Hematopoietic multipotent progenitor cell treated with erythropoietin and hydrocortisone succinate and interleukin-3 and kit ligand, for 8 days (in vitro differentiated cells): Measurements from ENCODE around the gene SYNE2.

Experiments
- DNase-seq: peaks from one replicate; pipeline ENCODE4 v3.0.0-alpha.2; 2015

SYNE2 gene

GRCh38 chr14:63877550-63877939, 24.7 kb downstream of the SYNE2 start:
- no peak for DNase-seq

DNA sequence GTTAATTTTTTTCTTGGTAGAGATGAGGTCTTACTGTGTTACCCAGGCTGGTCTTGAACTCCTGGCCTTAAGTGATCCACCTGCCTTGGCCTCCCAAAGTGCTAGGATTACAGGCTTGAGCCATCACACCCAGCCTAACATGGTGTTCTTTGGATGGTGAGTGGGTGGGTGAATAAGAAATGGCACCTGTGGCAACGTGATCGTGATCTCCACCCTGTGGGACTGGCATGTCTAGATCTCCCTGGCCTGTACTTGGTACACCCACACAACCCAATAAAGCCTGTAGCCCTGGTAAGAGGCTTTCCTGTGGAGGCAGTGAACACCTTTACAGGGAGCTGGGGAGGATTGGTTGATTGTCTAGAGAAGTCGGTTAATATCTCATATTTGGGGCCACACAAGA, 25.2 kb downstream of the SYNE2 start:
- DNase-seq: no peak

DNA sequence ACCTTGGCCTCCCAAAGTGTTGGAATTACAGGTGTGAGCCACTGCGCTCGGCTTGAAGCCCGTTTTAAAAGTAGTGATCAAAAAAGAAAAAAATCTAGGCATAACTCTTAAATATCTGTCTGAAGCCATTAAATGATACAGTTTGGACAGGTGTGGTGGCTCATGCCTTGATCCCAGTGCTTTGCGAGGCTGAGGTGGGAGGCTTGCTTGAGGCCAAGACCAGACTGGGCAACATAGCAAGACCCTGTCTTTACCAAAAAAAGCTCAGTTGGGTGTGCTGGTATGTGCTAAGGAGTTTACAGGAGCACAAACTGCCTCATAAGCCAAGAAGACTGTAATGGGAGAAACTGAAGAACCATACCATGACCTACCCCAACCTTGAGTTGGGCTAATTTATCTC, 26.0 kb downstream of the SYNE2 start:
- no peak for DNase-seq

DNA sequence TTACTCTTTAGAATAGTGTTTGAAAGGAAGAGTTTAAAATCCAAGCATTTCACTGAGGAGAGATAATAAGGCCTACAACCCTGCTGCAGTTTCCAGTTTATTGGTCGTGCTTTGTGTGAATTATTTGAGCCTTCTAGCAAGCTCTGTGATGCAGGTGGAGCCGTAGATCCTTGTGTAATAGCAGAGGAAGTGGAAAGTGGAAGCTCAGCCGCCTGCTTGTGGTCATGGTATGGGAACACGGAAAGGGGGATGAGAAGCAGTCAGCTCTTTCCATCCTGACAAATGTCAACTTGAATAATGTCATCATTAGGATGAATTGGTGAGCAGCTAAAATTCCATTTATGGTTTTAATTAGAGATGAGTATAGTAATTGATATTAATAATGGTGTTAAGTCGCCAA, 29.1 kb downstream of the SYNE2 start:
- DNase-seq: no peak

- no peak for DNase-seq
Measured at GRCh38 chr14:63887899-63888298, 35.1 kb downstream of the SYNE2 start.

DNA sequence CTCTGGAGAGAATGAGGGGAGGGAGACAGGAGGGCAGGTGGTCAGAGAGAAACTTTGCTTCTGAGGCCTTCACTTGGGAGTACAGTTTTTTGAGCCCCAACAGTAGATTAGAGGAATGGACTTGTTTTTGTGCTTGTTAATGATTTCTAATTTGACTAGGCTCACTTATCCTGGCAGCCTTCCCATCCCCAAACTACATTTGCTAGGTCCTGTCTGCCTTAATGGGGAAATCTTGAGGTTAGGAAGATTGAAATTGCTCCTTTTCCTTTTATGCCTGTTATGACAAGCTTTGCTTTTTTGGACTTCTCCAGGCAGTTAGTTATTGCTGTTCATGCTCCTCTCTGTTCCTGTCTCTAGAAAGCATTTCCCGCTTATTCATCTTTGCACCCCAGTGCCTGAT, 37.7 kb downstream of the SYNE2 start:
- DNase-seq: no peak

DNA sequence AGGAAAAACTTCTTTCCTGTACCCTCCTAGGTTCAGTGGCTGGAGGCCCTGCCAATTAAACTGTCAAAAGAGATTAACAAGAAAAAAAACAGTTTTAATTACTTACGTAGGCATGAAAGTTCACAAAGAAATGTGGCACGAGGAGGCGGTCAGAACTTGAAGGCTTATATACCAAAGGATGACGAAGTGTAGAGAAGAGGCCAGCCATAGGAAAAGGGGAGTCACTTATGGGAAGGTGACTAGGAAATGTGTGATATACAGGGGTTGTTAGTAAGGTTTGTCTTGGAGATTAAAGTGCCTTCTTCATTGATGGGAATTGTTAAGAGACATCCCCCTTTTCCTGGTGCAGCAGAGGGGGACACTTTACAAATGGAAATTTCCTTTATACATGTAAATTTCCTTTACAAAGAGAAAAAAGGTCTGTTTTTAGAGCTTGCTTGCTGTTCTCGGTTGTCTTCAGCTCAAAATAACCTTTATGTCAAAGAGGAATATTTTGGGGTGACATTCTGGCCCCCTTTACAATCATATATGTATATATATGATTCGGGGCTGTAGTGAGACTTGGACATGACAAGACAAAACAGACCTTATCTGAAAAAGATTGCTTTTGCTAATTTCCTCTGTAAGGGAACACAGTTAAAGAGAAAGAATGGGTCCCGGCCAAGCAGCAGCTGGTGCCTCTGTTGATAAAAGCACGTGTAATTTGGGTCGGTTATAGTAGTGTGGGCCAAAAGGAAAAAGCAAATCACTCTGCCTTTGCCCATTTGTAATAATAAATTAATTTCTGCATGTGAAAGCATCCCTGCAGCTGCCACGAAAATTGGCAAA, 38.6 kb downstream of the SYNE2 start:
- DNase-seq: no peak

DNA sequence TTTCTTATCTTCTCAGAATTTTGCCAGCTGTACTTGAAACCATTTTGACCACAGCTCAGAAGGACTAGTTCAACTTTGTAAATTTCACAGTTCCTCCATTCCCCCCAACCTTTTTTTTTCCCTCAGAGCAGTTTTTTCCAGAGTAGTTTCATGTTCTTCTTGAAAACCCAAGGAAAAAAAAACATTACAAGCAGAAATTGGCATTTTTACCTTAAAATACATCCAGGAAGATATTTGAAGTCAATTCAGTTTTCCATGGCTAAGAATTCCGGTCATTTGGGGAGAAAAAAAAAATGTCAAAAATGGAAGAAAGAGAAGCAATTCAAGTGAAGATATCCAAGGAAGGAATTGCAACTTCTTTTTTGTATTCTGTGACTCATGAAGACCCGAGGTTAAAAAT, 39.5 kb downstream of the SYNE2 start:
- peak; percentile 9 for DNase-seq

DNA sequence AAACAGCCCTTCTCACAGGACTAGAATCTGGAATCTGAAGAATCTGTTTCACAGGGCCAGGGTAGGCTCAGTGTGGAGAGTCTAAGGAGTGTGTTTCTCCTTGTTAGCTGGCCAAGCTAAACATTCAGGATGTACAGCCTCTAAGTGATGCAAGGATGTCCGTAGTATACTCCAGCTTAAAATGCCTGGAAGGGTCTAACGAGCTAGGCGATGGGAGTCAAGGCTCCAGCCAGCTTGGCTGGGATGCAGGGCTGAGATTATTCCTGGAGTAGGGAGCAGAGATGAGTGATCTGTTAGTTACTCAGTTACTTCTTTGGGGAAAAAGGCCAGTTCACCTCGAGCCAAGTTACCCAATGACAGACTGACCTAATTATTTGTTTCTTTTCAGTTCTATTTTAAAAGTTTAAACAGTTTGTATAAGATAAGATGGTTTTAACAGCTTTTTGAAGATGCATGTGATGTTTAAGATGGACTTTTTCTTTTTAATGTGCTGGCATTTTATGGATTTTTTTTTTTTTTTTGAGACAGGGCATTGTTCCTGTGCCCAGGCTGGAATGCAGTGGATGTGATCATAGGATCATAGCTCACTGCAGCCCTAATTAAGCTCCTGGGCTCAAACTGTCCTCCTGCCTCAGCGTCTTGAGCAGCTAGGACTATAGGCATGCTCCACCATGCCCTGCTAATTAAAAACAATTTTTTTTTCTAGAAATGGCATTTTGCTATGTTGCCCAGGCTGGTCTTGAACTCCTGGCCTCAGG, 41.1 kb downstream of the SYNE2 start:
- no peak for DNase-seq

DNA sequence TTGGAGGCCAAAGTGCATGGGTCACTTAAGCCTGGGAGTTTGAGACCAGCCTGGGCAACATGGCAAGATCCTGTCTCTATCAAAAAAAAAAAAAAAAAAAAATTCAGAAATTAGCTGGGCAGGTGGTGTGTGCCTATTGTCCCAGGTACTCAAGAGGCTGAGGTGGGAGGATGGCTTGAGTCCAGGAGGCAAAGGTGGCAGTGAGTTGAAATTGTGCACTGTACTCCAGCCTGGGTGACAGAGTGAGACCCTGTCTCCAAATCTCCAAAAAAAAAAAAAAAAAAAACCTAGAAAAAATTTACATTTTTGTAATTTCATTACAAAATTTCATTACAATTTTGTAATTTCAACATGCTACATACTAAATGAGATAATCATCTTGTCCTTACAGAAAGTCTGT, 42.7 kb downstream of the SYNE2 start:
- no peak for DNase-seq

DNA sequence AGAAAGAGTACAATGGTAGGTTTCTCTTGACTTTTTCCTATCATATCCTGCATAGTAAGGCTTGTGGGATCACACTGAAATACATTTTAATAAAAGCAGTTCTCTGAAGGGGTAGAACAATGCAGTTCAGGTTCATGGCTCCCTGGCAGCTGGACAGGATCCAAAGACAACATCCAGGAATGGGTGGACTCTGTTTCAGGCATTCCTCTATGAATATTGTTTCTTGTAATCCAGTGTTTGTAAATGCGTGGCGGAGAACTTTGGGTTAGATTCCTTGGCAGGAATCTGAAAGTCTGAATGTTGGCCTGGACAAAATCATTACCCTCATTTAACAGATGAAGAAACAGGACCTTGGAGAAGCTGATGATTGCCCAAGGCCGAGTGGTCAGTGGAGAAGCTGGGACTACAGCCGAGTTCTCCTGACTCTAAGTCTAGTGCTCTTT, 43.5 kb downstream of the SYNE2 start:
- DNase-seq: no peak

- DNase-seq: no peak
Measured at GRCh38 chr14:63897721-63898163, 44.9 kb downstream of the SYNE2 start.

- DNase-seq: peak; percentile 4
Measured at GRCh38 chr14:63899953-63900352, 47.1 kb downstream of the SYNE2 start.

GRCh38 chr14:63901434-63902085, 48.8 kb downstream of the SYNE2 start:
- DNase-seq: peak; percentile 5

- DNase-seq: no peak
Measured at GRCh38 chr14:63902375-63902976, 49.7 kb downstream of the SYNE2 start.

GRCh38 chr14:63904724-63905123, 51.9 kb downstream of the SYNE2 start:
- no peak for DNase-seq

GRCh38 chr14:63905370-63905769, 52.6 kb downstream of the SYNE2 start:
- DNase-seq: no peak

DNA sequence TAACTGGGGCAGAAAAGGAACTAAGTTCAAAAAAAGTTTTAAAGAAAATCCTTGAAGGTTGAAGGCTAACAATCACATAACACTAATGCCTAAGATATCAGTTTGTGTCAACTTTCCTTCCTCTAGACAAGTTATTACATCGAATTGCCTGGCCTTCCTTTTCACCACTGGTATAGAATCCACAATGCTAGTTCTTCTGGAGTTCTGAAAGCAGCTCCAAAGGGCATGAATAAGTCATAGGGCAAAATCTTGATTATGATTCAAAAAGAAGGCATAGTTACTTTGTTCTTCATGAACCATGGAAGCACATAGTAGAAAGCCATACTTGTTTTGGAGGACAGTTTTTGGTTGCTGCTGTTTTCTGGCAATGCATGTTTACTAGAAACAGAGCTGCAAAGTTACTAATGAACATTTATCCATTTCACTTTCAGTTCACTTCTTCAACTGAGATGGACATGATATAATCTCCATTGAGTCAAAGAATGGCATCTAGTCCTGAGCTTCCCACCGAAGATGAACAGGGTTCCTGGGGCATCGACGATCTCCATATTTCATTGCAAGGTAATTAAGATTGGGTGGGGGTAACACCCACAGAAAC, 56.0 kb downstream of the SYNE2 start:
- DNase-seq: no peak

DNA sequence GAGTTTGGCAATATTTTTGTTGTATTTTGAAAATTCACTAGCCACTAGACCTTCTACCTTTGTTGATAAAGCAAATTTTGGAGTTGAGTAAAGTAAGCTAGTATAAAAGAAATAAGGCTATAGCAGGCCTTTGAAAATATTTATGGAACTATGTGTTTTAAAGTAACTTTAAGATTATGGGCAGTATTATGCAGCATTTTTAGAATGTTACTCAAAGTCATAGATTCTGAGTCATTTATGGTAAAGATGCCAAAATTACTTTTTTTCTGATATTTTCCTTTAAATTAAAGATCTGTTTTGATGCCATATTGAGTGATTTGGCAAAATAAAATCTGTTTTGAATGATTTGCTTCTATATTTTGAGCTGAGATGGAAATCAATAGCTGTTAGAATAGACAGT, 57.2 kb downstream of the SYNE2 start:
- no peak for DNase-seq

DNA sequence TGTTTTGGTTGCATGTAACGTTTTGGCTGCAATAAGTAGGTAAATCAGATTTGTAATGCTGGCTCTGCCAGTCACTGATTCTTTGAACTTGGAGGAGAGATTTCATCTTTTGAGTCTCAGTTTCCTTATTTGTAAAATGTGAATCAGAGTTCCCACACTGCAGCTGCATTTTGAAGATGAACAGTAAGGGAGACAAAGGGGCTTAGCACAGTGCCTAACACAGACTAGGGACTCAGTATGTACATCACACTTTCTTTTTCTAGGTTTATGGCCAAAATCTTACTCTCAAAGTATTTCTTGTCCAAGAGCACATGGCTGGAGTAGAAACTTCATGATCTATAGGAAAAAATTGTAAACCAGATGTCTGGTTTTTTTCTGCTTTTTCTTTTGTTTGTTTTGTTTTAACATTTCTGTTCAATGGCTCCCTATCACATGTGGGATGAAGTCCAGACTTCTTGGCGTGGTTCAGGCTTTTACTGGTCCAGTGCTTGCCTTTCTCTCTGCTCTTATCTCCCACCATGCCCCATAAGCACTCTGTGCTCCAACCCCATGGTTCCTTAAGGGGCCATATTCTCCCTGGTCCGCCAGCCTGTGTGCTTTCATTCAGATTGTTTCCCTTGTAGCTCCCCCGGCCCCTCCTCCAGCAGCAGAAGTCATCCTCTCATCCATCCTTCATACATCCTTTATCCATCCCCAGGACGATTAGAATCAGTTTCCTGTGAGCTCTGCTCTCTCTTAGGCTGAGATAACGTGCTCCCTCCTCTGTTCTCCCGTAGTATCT, 58.0 kb downstream of the SYNE2 start:
- no peak for DNase-seq

DNA sequence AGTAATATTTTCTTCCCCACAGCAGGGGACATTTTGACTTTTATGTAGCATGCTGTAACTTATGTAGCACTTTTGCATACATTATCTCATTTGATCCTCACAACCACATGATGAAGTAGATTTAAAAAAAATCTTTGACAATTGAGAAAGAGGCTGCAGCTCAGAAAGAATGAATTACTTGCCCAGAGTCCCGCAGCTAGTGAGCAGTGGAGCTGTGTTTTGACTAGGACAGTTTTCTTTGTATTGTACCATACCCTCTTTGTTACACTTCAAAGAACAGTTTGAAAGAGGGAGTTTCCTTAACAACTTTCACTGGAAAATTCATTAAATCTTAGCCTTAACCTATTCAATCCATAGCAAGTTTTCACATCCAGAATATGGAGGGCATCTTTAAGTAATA, 58.6 kb downstream of the SYNE2 start:
- DNase-seq: no peak

GRCh38 chr14:63912286-63912685, 59.5 kb downstream of the SYNE2 start:
- no peak for DNase-seq
